Renal cortex interstitium (tissue), 3 donors: ENCODE measurements around the gene PLGLB1. TPM values are rescaled to one million over a fixed set of nuclear protein-coding genes. Genes with fewer than 3 reads are reported as not detected.

Source experiments
- polyA plus RNA-seq, 3 donors: library from polyadenylated mRNA; unstranded; fragments of 120-200 nt; gene quantifications; one replicate each; pipeline ENCODE4 v1.2.1, GENCODE V29; 2013; ENCODE audit not compliant: insufficient read length in 3 of 3

PLGLB1 gene
- polyA plus RNA-seq, 3 donors, result 6.6 to 20.2 (median 8.6) TPM

Other genes starting within 250 kb of the PLGLB1 start
- gene CD8A, start 230.9 kb downstream of the PLGLB1 start, polyA plus RNA-seq, result under 1 TPM; 0.25 to 0.30 (median 0.26) TPM
- gene CD8B, start 160.0 kb downstream of the PLGLB1 start, polyA plus RNA-seq, result 1 to 10 TPM in 2 of 3 donors, under 1 TPM in 1; 0.73 to 1.5 (median 1.2) TPM
- gene RGPD1, start 79.7 kb downstream of the PLGLB1 start, polyA plus RNA-seq, result 1 to 10 TPM; 1.5 to 3.5 (median 1.8) TPM